K562 (cell line): ENCODE measurements around the gene HIPK2. TPM values are rescaled to one million over a fixed set of nuclear protein-coding genes. Genes with fewer than 3 reads are reported as not detected.
A peak's percentile ranks its signal among the peaks of the same experiment; 100 is the strongest.

Source experiments
- CBFA2T2 ChIP-seq: fragments of 450-650 bp; conservative IDR thresholded peaks from 2 replicates; pipeline ENCODE4 v1.6.1; 2017; ENCODE audit warnings: mild to moderate bottlenecking
- CBX3 ChIP-seq, 2 experiments: IDR thresholded peaks; 1 replicate in 1 of 2; 2 replicates in 1 of 2; pipeline ENCODE4 v1.6.1; 2012; ENCODE audit warnings: inconsistent platforms in 2 of 2, low read length in 2 of 2, borderline replicate concordance in 1 of 2, control low read depth in 1 of 2
- EGR1 ChIP-seq: fragments of 450-650 bp; conservative IDR thresholded peaks from 2 replicates; pipeline ENCODE4 v1.6.1; 2017; ENCODE audit warnings: mild to moderate bottlenecking
- ETV1 ChIP-seq: fragments of 450-650 bp; conservative IDR thresholded peaks from 2 replicates; pipeline ENCODE4 v1.6.1; 2016; ENCODE audit warnings: missing genetic modification characterization, control low read depth, low read depth, missing compliant biosample characterization
- GABPB1 ChIP-seq: sonication (generic); formaldehyde crosslinking; IDR thresholded peaks from 2 replicates; pipeline ENCODE4 v1.8.0; 2022; ENCODE audit warnings: mild to moderate bottlenecking, missing genetic modification reagents
- GMEB1 ChIP-seq: fragments of 250-450 bp; sonication (Bioruptor Pico); IDR thresholded peaks from 2 replicates; pipeline ENCODE4 v1.4.0; 2020; ENCODE audit warnings: mild to moderate bottlenecking
- MEF2D ChIP-seq: conservative IDR thresholded peaks from 2 replicates; pipeline ENCODE4 v1.6.1; 2016; ENCODE audit warnings: low read depth, missing genetic modification characterization, missing compliant biosample characterization
- MIER1 ChIP-seq: fragments of 450-650 bp; IDR thresholded peaks from 2 replicates; pipeline ENCODE4 v1.6.1; 2016; ENCODE audit warnings: antibody characterized with exemption, mild to moderate bottlenecking, low read depth
- NFYB ChIP-seq: IDR thresholded peaks from 2 replicates; pipeline ENCODE4 v1.6.1; 2011; ENCODE audit warnings: mild to moderate bottlenecking, moderate library complexity; ENCODE audit not compliant: insufficient read length; ENCODE audit errors: extremely low read depth
- POLR3A ChIP-seq: IDR thresholded peaks from 2 replicates; pipeline ENCODE4 v1.6.1; 2011; ENCODE audit warnings: borderline replicate concordance, mild to moderate bottlenecking, moderate library complexity; ENCODE audit not compliant: insufficient read length, insufficient read depth; ENCODE audit errors: extremely low read depth
- RBM34 ChIP-seq: fragments of 200-400 bp; formaldehyde crosslinking; IDR thresholded peaks from 2 replicates; pipeline ENCODE4 v1.6.1; 2018; ENCODE audit warnings: low read length, borderline replicate concordance; ENCODE audit not compliant: insufficient read depth
- SMARCA5 ChIP-seq: fragments of 450-650 bp; IDR thresholded peaks from 2 replicates; pipeline ENCODE4 v1.6.1; 2016
- TBL1XR1 ChIP-seq, 2 experiments: IDR thresholded peaks; 2 replicates each; pipeline ENCODE4 v1.6.1; 2012; ENCODE audit warnings: improper control_type of control experiment in 2 of 2, low read length in 2 of 2, mild to moderate bottlenecking in 1 of 2
- TBP ChIP-seq: optimal IDR thresholded peaks from 2 replicates; pipeline ENCODE3; 2011; ENCODE audit warnings: low read depth, low read length, improper control_type of control experiment
- YBX1 ChIP-seq: fragments of 450-650 bp; IDR thresholded peaks from 2 replicates; pipeline ENCODE4 v1.7.1; 2016; ENCODE audit warnings: mild to moderate bottlenecking
- ZNF282 ChIP-seq: sonication (generic); formaldehyde crosslinking; IDR thresholded peaks from 2 replicates; pipeline ENCODE4 v1.8.1; 2023; ENCODE audit warnings: missing genetic modification reagents
- ZNF79 ChIP-seq: fragments of 250-450 bp; sonication (Bioruptor Pico); IDR thresholded peaks from 2 replicates; pipeline ENCODE4 v1.4.0; 2020; ENCODE audit warnings: low read depth, mild to moderate bottlenecking, moderate library complexity
- polyA plus RNA-seq, 8 experiments: library from polyadenylated mRNA; depleted of rRNA in 4 of 8; stranded (reverse) in 5 of 8; unstranded in 3 of 8; fragments of >200 nt; fragmentation: Nextera tagmentation in 2 of 8; fragmentation: Illumina TruSeq in 1 of 8; extraction: Ambion mirVana in 2 of 8; extraction: Trizol in 1 of 8; gene quantifications; 2 replicates each; pipeline versions ENCODE4 v1.2.1 to v1.2.3, GENCODE V29; 2011 to 2014; ENCODE audit warnings: inconsistent platforms in 1 of 8, missing spikeins in 1 of 8
- total RNA-seq, 7 experiments: library from RNA; depleted of rRNA in 6 of 7; stranded (reverse); fragments of >200 nt in 6 of 7; fragmentation: Illumina TruSeq in 2 of 7; extraction: Trizol in 2 of 7; gene quantifications; 2 replicates each; pipeline versions ENCODE4 v1.2.1 to v1.2.3, GENCODE V29; 2011 to 2021; ENCODE audit warnings: low replicate concordance in 1 of 7
- TF ChIP-seq, protein P1 (sequence below): fragments of 450-650 bp; IDR thresholded peaks from 2 replicates; pipeline ENCODE4 v1.7.0; 2016; ENCODE audit warnings: borderline replicate concordance
- TF ChIP-seq, protein P2 (sequence below): fragments of 450-650 bp; formaldehyde crosslinking; IDR thresholded peaks from 2 replicates; pipeline ENCODE4 v1.4.0; 2022; ENCODE audit warnings: missing genetic modification characterization
- TF ChIP-seq, protein P3 (sequence below), 2 experiments: fragments of 450-650 bp in 1 of 2; sonication (generic) in 1 of 2; formaldehyde crosslinking in 1 of 2; IDR thresholded peaks in 1 of 2; conservative IDR thresholded peaks in 1 of 2; 2 replicates each; pipeline versions ENCODE4 v1.6.1 to v1.8.1; 2016 to 2023; ENCODE audit warnings: mild to moderate bottlenecking in 2 of 2, moderate library complexity in 2 of 2, inconsistent platforms in 1 of 2, missing genetic modification reagents in 1 of 2
- TF ChIP-seq, protein P4 (sequence below): fragments of 250-450 bp; sonication (Bioruptor Pico); IDR thresholded peaks from 2 replicates; pipeline ENCODE4 v1.8.0; 2022; ENCODE audit warnings: moderate library complexity, mild to moderate bottlenecking, inconsistent platforms

Gene HIPK2
- total and polyA plus RNA-seq, 9 of the 15 experiments (the other 6 are each of a cell fraction or from before 2014, with no cell fraction given), result 0.69 to 19.8 (median 5.1) TPM

DNA sequence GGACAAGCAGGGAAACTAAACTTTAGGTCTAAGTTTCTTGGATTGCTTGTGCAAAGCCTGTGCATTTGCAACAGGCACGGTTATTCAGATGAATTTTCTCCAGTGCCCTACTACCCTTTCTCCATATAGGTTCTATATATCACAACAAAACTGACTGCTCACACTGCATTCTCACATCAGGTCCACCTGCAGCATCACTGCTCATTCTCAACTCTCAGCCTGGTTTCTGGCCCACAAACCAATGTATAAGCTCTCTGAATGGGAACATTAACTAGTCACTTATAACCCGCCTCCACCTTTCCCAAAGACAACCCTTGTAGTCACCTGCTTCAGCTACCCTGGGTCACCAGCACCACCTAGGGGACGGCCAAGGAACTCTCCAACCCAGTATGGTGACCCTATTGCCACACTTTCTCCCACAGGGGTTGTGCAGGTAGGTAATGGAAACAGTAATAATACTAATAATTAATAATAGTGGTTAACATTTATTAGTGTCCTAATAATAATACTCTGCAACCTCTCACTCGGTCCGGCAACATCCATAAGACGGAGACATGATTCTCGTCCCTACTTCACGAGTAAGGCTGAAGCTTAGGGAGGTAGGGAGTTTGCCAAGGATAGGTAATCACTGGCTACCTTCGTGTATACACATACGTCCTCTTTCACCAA lies 157.0 kb downstream of the HIPK2 start (continued):
- TF ChIP-seq, protein P1, sequence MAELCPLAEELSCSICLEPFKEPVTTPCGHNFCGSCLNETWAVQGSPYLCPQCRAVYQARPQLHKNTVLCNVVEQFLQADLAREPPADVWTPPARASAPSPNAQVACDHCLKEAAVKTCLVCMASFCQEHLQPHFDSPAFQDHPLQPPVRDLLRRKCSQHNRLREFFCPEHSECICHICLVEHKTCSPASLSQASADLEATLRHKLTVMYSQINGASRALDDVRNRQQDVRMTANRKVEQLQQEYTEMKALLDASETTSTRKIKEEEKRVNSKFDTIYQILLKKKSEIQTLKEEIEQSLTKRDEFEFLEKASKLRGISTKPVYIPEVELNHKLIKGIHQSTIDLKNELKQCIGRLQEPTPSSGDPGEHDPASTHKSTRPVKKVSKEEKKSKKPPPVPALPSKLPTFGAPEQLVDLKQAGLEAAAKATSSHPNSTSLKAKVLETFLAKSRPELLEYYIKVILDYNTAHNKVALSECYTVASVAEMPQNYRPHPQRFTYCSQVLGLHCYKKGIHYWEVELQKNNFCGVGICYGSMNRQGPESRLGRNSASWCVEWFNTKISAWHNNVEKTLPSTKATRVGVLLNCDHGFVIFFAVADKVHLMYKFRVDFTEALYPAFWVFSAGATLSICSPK, result no peak
- TF ChIP-seq GABPB1 (CRISPR knock-in tag), result no peak
- TF ChIP-seq, protein P2, sequence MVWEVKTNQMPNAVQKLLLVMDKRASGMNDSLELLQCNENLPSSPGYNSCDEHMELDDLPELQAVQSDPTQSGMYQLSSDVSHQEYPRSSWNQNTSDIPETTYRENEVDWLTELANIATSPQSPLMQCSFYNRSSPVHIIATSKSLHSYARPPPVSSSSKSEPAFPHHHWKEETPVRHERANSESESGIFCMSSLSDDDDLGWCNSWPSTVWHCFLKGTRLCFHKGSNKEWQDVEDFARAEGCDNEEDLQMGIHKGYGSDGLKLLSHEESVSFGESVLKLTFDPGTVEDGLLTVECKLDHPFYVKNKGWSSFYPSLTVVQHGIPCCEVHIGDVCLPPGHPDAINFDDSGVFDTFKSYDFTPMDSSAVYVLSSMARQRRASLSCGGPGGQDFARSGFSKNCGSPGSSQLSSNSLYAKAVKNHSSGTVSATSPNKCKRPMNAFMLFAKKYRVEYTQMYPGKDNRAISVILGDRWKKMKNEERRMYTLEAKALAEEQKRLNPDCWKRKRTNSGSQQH, result no peak
- TF ChIP-seq, protein P3, sequence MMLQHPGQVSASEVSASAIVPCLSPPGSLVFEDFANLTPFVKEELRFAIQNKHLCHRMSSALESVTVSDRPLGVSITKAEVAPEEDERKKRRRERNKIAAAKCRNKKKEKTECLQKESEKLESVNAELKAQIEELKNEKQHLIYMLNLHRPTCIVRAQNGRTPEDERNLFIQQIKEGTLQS (IDR thresholded peaks at IDR 0.05), result no peak
- TF ChIP-seq, protein P3 (CRISPR knock-in tag; conservative IDR thresholded peaks at IDR 0.05), result peak; percentile 93
- TF ChIP-seq MIER1, result no peak
- peak in 1 of 2 experiments; percentile 52; a peak in 1 of 4 replicates for TF ChIP-seq TBL1XR1 (IDR thresholded peaks at IDR 0.05; ENCODE audit: low read length in 2 of 2)
- no peak for TF ChIP-seq NFYB
- no peak for TF ChIP-seq ZNF79 (CRISPR knock-in tag)
- no peak for TF ChIP-seq POLR3A
- no peak; the same call in 1 of the 2 replicates for TF ChIP-seq SMARCA5
- TF ChIP-seq ETV1, result no peak
- TF ChIP-seq ZNF282 (CRISPR knock-in tag), result no peak
- TF ChIP-seq TBP, result no peak
- no peak for TF ChIP-seq GMEB1 (CRISPR knock-in tag)
- no peak for TF ChIP-seq MEF2D (tag)
- TF ChIP-seq CBFA2T2, result no peak
- TF ChIP-seq, protein P4, sequence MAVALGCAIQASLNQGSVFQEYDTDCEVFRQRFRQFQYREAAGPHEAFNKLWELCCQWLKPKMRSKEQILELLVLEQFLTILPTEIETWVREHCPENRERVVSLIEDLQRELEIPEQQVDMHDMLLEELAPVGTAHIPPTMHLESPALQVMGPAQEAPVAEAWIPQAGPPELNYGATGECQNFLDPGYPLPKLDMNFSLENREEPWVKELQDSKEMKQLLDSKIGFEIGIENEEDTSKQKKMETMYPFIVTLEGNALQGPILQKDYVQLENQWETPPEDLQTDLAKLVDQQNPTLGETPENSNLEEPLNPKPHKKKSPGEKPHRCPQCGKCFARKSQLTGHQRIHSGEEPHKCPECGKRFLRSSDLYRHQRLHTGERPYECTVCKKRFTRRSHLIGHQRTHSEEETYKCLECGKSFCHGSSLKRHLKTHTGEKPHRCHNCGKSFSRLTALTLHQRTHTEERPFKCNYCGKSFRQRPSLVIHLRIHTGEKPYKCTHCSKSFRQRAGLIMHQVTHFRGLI, result no peak
- TF ChIP-seq YBX1, result no peak
- TF ChIP-seq RBM34, result no peak
- TF ChIP-seq EGR1, result no peak
- TF ChIP-seq CBX3 (IDR thresholded peaks at IDR 0.05; ENCODE audit: borderline replicate concordance in 1 of 2, low read length in 2 of 2), result no peak
